ENCODE data around the gene APBB1IP. TPM values are rescaled to one million over a fixed set of nuclear protein-coding genes. Genes with fewer than 3 reads are reported as not detected.

The APBB1IP gene
- total RNA-seq, 3 donors from 2014 or later: 2.9 to 8.4 (median 8.1) TPM

GRCh38 chr10:26543567-26544306 is 105.6 kb downstream of the APBB1IP start:
- no peak overlapping the region for H3K4me3 ChIP-seq
- no peak for TF ChIP-seq CTCF (IDR thresholded peaks at IDR 0.05)
- peak; percentile 28 for ATAC-seq
- no peaks in the 10 kb centered on the region for H3K9me3 ChIP-seq
- DNase-seq: no peak
- H3K36me3 ChIP-seq (ENCODE audit: low read depth): no peaks in the 10 kb centered on the region
- intact Hi-C loops (cut with DNase I, micrococcal nuclease): no loop called here
- H3K4me1 ChIP-seq (ENCODE audit: low read depth): no peaks in the 10 kb centered on the region

GRCh38 chr10:26544932-26545331 is 106.8 kb downstream of the APBB1IP start:
- Histone ChIP-seq H3K4me1 (ENCODE audit: low read depth) (no peaks in the 10 kb centered on the region), H3K9me3 (no peaks in the 10 kb centered on the region), H3K4me3 (no peak overlapping the region), H3K36me3 (ENCODE audit: low read depth) (no peaks in the 10 kb centered on the region)
- TF ChIP-seq CTCF (IDR thresholded peaks at IDR 0.05): no peak
- intact Hi-C loops (cut with DNase I, micrococcal nuclease): no loop called here
- DNase-seq (no peak), ATAC-seq (no peak)

- ATAC-seq (peak; percentile 31), DNase-seq (no peak)
- TF ChIP-seq CTCF (IDR thresholded peaks at IDR 0.05): no peak
- Histone ChIP-seq H3K9me3 (no peaks in the 10 kb centered on the region), H3K36me3 (ENCODE audit: low read depth) (no peaks in the 10 kb centered on the region), H3K4me1 (ENCODE audit: low read depth) (no peaks in the 10 kb centered on the region), H3K4me3 (no peak overlapping the region)
- intact Hi-C loops (cut with DNase I, micrococcal nuclease): loop anchor here in 1 of 2 donors (10.0 kb wide), 1 partner anchor 826 kb away; no protein-coding TSS in a partner anchor
Observed at GRCh38 chr10:26550774-26551526, 112.8 kb downstream of the APBB1IP start.

GRCh38 chr10:26554246-26554645 is 116.1 kb downstream of the APBB1IP start:
- H3K36me3 ChIP-seq (ENCODE audit: low read depth): no peaks in the 10 kb centered on the region
- H3K4me1 ChIP-seq (ENCODE audit: low read depth): no peaks in the 10 kb centered on the region
- H3K4me3 ChIP-seq: no peak overlapping the region
- ATAC-seq: no peak
- intact Hi-C loops (cut with DNase I, micrococcal nuclease): loop anchor here in 1 of 2 donors (10.0 kb wide), 1 partner anchor 829 kb away; no protein-coding TSS in a partner anchor
- no peaks in the 10 kb centered on the region for H3K9me3 ChIP-seq
- no peak for DNase-seq
- no peak for TF ChIP-seq CTCF (IDR thresholded peaks at IDR 0.05)

GRCh38 chr10:26555719-26556368 is 117.7 kb downstream of the APBB1IP start:
- no peak for TF ChIP-seq CTCF (IDR thresholded peaks at IDR 0.05)
- intact Hi-C loops (cut with DNase I, micrococcal nuclease): loop anchor here in 1 of 2 donors (5.0 to 10.0 kb wide), 2 partner anchors 219 to 831 kb away; no protein-coding TSS in a partner anchor
- peak in 1 of 3 donors; percentile 52 for DNase-seq
- ATAC-seq: peak; percentile 68
- H3K4me3 ChIP-seq: no peak overlapping the region
- H3K9me3 ChIP-seq: no peaks in the 10 kb centered on the region
- H3K4me1 ChIP-seq (ENCODE audit: low read depth): no peaks in the 10 kb centered on the region
- H3K36me3 ChIP-seq (ENCODE audit: low read depth): no peaks in the 10 kb centered on the region

Data from mucosa of descending colon (tissue), 3 donors.